Activated T-helper 1 cell treated with Interleukin-2 at 50 U/mL for 16 hours (primary cell): ENCODE data around the gene C11orf68.

Experiments used
- DNase-seq: peaks from one replicate; pipeline ENCODE4 v3.0.0-alpha.2; 2020; ENCODE audit warnings: low read depth

The C11orf68 gene

GRCh38 chr11:65871811-65872548, 46.9 kb downstream of the C11orf68 start:
- no peak for DNase-seq

- DNase-seq, result no peak
Observed at GRCh38 chr11:65870706-65871681, 47.9 kb downstream of the C11orf68 start.

DNA sequence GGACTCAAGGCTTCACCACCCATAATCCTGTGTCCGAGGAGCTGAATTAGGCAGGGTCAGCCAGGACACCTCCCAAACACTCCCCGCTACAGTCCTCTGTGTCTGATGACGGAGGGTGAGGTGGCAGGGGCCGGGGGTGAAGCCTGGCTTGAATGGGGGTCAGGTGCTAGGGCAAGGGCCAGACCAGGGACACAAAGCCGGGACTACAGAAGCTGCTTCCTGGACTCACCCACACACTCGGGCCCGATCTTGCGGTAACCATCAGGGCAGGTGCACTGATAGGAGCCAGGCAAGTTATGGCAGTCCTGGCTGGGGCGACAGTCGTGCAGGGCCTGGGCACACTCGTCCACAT, 48.6 kb downstream of the C11orf68 start:
- no peak for DNase-seq

- no peak for DNase-seq
Observed at GRCh38 chr11:65869643-65870306, 49.1 kb downstream of the C11orf68 start.

- no peak for DNase-seq
Observed at GRCh38 chr11:65868907-65869306, 50.0 kb downstream of the C11orf68 start.

DNA sequence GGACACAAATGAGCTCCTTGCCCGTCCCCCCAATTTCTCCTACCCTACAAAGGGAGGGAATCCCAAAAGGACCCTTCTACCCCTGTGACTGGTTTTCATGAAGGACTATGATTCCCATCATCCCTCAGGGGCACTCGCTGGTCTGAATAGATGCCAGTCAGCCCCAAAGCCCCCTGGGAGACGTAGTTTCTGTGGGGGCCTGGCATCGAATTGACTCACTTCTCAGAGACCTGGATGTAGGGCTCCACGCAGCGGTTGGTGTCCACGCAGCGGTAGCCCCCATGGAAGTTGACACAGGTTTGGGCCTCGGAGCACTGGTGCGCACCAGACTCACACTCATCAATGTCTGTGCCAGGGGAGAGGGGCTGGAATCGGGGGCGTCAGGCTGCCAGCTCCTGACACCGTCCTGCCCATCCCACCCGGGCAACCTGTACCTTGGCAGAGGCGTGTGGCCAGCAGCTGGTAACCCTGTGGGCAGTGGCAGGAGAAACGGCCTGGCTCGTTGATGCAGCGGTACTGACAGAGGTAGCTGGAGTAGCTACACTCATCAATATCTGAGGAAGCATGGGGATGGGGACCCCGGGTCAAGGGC, 50.7 kb downstream of the C11orf68 start:
- no peak for DNase-seq

GRCh38 chr11:65867284-65868071, 51.4 kb downstream of the C11orf68 start:
- no peak for DNase-seq
